ENCODE measurements around the gene DNM2.

The DNM2 gene

GRCh38 chr19:10829967-10830366 lies 112.1 kb downstream of the DNM2 start:
- DNase-seq (ENCODE audit: low read depth) = no peak
- H3K4me3 ChIP-seq (ENCODE audit: low read depth, low read length) = no peak overlapping the region
- TF ChIP-seq, protein P1, sequence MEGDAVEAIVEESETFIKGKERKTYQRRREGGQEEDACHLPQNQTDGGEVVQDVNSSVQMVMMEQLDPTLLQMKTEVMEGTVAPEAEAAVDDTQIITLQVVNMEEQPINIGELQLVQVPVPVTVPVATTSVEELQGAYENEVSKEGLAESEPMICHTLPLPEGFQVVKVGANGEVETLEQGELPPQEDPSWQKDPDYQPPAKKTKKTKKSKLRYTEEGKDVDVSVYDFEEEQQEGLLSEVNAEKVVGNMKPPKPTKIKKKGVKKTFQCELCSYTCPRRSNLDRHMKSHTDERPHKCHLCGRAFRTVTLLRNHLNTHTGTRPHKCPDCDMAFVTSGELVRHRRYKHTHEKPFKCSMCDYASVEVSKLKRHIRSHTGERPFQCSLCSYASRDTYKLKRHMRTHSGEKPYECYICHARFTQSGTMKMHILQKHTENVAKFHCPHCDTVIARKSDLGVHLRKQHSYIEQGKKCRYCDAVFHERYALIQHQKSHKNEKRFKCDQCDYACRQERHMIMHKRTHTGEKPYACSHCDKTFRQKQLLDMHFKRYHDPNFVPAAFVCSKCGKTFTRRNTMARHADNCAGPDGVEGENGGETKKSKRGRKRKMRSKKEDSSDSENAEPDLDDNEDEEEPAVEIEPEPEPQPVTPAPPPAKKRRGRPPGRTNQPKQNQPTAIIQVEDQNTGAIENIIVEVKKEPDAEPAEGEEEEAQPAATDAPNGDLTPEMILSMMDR (IDR thresholded peaks at IDR 0.05; ENCODE audit: control insufficient read depth, extremely low read depth, insufficient read depth) = no peak

DNA sequence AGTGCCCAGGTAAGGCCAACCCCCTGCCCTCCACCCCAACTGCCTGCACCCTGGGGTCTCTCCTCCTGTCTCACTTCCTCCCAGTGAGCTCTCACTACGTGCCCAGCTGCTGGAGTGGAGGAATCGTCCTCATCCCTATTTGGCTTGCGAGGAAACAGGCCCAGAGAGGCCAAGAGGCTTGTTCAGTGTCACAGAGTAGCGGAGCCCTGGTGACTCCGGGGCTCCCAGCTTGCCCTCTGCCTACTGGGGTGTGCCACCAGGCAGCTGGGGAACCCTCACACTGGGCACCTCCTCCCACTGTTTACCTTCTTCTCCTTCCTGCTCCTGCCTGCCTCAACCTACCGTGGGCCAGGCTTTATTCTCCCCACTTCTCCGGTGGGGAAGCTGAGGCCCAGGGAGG lies 112.5 kb downstream of the DNM2 start:
- H3K4me3 ChIP-seq (ENCODE audit: low read depth, low read length) = no peak overlapping the region
- TF ChIP-seq, protein P1 (IDR thresholded peaks at IDR 0.05; ENCODE audit: control insufficient read depth, extremely low read depth, insufficient read depth) = no peak
- DNase-seq (ENCODE audit: low read depth) = no peak

DNA sequence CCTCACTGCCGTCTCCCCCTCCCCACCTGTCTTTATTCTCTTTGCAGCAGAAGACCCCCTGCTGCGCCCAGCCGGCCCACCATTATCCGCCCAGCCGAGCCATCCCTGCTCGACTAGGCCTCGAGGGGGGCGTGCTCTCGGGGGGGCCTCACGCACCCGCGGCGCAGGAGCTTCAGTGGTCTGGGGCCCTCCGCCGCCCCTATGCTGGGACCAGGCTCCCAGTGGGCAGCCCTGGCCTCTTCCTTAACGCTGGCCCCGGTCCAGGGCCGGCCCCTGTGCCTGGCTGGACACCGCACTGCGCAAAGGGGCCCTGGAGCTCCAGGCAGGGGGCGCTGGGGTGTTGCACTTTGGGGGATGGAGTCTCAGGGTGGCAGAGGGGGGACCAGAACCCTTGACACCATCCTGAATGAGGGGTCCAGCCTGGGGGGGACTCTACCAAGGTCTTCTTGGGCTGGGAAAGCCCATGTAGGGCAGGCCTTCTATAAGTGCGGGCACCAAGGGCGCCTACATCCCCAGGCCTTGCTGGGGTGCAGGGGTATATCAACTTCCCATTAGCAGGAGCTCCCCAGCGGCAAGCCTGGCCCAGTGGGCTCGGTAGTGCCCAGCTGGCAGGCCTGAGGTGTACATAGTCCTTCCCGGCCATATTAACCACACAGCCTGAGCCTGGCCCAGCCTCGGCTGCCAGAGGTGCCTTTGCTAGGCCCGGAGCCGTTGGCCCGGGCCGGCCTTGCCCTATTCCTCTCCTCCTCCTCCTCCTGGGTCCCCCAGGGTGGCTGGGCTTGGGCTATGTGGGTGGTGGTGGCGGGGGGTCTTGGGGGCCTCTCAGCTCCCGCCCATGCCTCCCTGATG lies 113.3 kb downstream of the DNM2 start:
- TF ChIP-seq, protein P1 (IDR thresholded peaks at IDR 0.05; ENCODE audit: control insufficient read depth, extremely low read depth, insufficient read depth) = no peak
- no peak for DNase-seq (ENCODE audit: low read depth)
- H3K4me3 ChIP-seq (ENCODE audit: low read depth, low read length) = no peak overlapping the region

DNA sequence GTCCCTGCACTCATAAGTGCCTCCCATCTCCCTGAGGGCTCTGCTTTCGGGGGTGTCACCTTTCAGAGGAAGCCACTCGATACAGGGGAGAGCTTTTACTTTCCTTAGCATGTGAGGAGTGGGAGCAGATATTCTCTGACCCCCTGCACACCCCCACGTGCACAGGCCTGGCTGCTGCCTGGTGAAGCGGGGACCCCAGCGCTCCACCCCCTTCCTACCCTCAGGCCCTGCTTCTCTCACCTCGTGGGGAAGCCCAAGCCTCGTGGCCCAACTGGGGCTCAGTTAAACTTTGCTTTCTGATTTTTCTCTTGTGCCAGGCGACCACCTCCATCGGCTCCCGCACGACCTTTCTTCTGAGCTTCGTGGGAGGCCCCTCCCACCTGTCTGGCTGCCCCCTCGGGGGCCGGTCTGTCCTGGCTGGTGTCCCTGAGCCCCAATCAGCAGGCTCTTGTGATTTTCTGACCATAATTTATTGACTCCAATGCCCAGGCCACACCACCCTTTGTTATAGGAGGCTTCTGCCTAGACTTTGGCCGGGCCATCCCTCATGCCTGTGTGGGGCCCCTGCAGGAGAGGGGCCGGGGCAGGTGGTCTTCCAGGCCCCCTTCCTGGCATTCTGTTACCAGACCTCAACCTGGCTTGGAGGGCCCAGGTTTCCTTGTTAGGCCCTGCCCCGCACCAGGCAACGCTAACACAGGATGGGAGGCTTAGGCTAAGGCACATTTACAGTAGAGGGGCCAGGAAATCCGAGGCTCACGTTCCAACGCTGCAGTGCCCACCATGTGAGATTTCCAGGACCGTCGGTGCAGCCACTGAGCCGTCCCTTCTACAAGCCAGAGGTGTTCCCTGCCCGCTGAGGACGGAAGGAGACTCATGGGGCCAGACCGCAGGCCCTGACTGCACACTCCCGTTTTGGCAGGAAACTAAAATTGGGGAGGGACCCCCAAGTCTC lies 114.4 kb downstream of the DNM2 start:
- no peak overlapping the region for H3K4me3 ChIP-seq (ENCODE audit: low read depth, low read length)
- TF ChIP-seq, protein P1 (IDR thresholded peaks at IDR 0.05; ENCODE audit: control insufficient read depth, extremely low read depth, insufficient read depth) = no peak
- no peak for DNase-seq (ENCODE audit: low read depth)

DNA sequence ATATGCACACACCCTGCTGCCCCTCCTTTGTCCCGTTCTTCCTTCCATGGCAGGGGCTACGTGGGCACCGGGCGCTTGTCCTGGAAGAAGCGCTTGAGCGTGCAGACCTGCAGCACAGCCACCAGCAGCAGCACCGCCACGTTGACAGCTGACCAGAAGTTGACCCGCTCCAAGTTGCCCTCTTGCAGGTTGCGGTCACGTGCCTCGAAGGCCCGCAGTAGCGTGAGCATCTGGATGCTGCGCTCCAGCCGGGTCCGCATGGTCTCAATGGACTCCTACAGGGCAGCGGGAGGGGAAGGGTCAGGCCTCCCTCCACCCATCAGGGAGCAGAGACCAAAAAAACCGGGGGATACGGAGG lies 115.0 kb downstream of the DNM2 start:
- no peak overlapping the region for H3K4me3 ChIP-seq (ENCODE audit: low read depth, low read length)
- DNase-seq (ENCODE audit: low read depth) = no peak
- TF ChIP-seq, protein P1 (IDR thresholded peaks at IDR 0.05; ENCODE audit: control insufficient read depth, extremely low read depth, insufficient read depth) = no peak

DNA sequence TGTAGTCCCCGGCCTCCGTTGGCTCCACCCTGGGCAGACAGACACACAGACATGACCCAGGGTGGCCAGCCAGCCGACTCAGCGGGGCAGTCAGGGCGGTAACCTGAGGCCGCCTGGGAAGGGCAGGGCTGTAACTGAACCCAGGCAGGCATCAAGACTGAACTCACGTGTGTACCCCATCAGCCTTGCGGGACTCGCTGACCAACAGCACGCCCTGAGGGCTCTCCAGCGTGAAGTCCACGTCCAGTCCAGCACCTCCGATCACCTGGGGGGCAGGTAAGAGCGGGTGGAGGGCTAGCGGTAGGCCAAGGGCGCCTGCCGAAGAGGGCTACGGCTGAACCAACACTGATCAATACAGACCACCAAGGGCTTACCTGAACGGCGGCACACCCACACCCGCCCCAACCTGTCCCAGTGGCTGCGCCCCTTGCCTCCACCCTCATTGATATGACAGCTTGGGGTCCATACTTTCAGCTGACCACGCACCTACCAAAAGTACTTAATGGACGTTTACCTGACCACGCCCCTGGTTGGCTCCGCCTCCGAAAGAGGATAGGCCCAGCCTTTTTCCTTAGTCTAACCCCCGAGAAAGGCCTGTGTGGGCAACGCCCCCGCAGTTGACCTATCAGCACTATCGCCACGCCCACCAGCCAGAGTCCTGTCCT lies 117.3 kb downstream of the DNM2 start:
- H3K4me3 ChIP-seq (ENCODE audit: low read depth, low read length) = peak overlapping the region; percentile 86
- peak; percentile 99 for DNase-seq (ENCODE audit: low read depth)

More for the DNA sequence above, 117.3 kb downstream of the DNM2 start:
- TF ChIP-seq, protein P1 (IDR thresholded peaks at IDR 0.05; ENCODE audit: control insufficient read depth, extremely low read depth, insufficient read depth) = no peak
